Vagina (tissue), 2 donors: ENCODE measurements around the gene PARS2.

Experiments
- POLR2A ChIP-seq, 2 donors: fragments of 450-650 bp; IDR thresholded peaks; one replicate each; pipeline ENCODE4 v1.6.1; 2017; ENCODE audit warnings: antibody characterized with exemption in 2 of 2, mild to moderate bottlenecking in 2 of 2, moderate library complexity in 2 of 2
- POLR2AphosphoS5 ChIP-seq, 2 donors: sonication (generic); formaldehyde crosslinking; IDR thresholded peaks; one replicate each; pipeline ENCODE4 v1.9.0; 2017; ENCODE audit warnings: antibody characterized with exemption in 2 of 2, mild to moderate bottlenecking in 2 of 2, low read depth in 1 of 2; ENCODE audit not compliant: insufficient read depth in 1 of 2
- TF ChIP-seq, protein P1 (sequence below), 3 experiments: fragments of 450-650 bp in 2 of 3; fragments of 200-600 bp in 1 of 3; sonication (generic) in 1 of 3; IDR thresholded peaks; one replicate each; pipeline ENCODE4 v1.5.1; 2017 to 2019; ENCODE audit warnings: antibody characterized with exemption in 3 of 3, mild to moderate bottlenecking in 2 of 3, moderate library complexity in 2 of 3

DNA sequence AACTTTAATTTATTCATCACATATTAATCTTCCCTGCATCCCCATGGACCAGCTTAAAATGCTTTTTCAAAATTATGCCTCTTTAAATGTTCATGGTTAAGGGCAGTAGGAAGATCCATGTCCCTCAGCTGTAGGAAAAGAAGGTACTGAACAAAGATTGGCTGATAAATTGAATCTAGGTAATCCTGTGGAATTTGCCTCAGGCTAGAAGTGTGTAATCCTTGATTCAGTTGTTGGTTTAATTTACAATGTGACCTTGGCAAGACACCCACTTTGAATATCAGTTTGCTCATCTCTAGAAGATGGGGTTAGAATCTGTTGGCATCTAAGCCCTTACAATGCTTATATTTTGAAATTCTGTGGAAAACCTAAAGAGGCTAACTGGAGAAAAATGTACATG is 42.6 kb downstream of the PARS2 start:
- no peak for TF ChIP-seq POLR2AphosphoS5 (IDR thresholded peaks at IDR 0.05; ENCODE audit: insufficient read depth in 1 of 2, low read depth in 1 of 2)
- no peak for TF ChIP-seq POLR2A (IDR thresholded peaks at IDR 0.05)
- TF ChIP-seq, protein P1, sequence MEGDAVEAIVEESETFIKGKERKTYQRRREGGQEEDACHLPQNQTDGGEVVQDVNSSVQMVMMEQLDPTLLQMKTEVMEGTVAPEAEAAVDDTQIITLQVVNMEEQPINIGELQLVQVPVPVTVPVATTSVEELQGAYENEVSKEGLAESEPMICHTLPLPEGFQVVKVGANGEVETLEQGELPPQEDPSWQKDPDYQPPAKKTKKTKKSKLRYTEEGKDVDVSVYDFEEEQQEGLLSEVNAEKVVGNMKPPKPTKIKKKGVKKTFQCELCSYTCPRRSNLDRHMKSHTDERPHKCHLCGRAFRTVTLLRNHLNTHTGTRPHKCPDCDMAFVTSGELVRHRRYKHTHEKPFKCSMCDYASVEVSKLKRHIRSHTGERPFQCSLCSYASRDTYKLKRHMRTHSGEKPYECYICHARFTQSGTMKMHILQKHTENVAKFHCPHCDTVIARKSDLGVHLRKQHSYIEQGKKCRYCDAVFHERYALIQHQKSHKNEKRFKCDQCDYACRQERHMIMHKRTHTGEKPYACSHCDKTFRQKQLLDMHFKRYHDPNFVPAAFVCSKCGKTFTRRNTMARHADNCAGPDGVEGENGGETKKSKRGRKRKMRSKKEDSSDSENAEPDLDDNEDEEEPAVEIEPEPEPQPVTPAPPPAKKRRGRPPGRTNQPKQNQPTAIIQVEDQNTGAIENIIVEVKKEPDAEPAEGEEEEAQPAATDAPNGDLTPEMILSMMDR (IDR thresholded peaks at IDR 0.05): no peak
